ENCODE data around the gene PPP1CB. TPM values are rescaled to one million over a fixed set of nuclear protein-coding genes. Genes with fewer than 3 reads are reported as not detected.

Gene PPP1CB
- total RNA-seq, 6 donors from 2014 or later = 83.0 to 255 (median 222) TPM

- no peak for DNase-seq
- TF ChIP-seq POLR2AphosphoS5 (IDR thresholded peaks at IDR 0.05) (no peak), EP300 (IDR thresholded peaks at IDR 0.05) (no peak), POLR2A (IDR thresholded peaks at IDR 0.05) (no peak)
- TF ChIP-seq, protein P1, sequence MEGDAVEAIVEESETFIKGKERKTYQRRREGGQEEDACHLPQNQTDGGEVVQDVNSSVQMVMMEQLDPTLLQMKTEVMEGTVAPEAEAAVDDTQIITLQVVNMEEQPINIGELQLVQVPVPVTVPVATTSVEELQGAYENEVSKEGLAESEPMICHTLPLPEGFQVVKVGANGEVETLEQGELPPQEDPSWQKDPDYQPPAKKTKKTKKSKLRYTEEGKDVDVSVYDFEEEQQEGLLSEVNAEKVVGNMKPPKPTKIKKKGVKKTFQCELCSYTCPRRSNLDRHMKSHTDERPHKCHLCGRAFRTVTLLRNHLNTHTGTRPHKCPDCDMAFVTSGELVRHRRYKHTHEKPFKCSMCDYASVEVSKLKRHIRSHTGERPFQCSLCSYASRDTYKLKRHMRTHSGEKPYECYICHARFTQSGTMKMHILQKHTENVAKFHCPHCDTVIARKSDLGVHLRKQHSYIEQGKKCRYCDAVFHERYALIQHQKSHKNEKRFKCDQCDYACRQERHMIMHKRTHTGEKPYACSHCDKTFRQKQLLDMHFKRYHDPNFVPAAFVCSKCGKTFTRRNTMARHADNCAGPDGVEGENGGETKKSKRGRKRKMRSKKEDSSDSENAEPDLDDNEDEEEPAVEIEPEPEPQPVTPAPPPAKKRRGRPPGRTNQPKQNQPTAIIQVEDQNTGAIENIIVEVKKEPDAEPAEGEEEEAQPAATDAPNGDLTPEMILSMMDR (IDR thresholded peaks at IDR 0.05) = no peak
- no peak for ATAC-seq (ENCODE audit: low FRiP score in 2 of 2)
- Histone ChIP-seq H3K27me3 (no peaks in the 10 kb centered on the region), H3K4me3 (no peak overlapping the region), H3K36me3 (no peaks in the 10 kb centered on the region), H3K9me3 (no peaks in the 10 kb centered on the region), H3K4me1 (peaks cover 8 to 17% (median 10%) of the 10 kb centered on the region in 4 donors), H3K27ac (peak overlapping the region in 2 of 4 donors; percentile 7 to 49)
- WGBS, 2 donors = 71 to 94% methylated on average over 1 of the region's 1 CpG
These were observed 3.9 kb upstream of the PPP1CB start for GRCh38 chr2:28747714-28748113.

GRCh38 chr2:28748176-28748575 is 3.5 kb upstream of the PPP1CB start:
- Histone ChIP-seq H3K27ac (peak overlapping the region in 1 of 4 donors; percentile 49), H3K4me3 (no peak overlapping the region), H3K9me3 (no peaks in the 10 kb centered on the region), H3K4me1 (peaks cover 8 to 17% (median 10%) of the 10 kb centered on the region in 4 donors), H3K36me3 (no peaks in the 10 kb centered on the region), H3K27me3 (no peaks in the 10 kb centered on the region)
- WGBS, 2 donors = 92 to 98% methylated on average over 2 of the region's 2 CpGs
- DNase-seq (no peak), ATAC-seq (ENCODE audit: low FRiP score in 2 of 2) (no peak)
- TF ChIP-seq POLR2A (IDR thresholded peaks at IDR 0.05) (no peak), EP300 (IDR thresholded peaks at IDR 0.05) (no peak), POLR2AphosphoS5 (IDR thresholded peaks at IDR 0.05) (no peak)
- TF ChIP-seq, protein P1 (IDR thresholded peaks at IDR 0.05) = no peak

DNA sequence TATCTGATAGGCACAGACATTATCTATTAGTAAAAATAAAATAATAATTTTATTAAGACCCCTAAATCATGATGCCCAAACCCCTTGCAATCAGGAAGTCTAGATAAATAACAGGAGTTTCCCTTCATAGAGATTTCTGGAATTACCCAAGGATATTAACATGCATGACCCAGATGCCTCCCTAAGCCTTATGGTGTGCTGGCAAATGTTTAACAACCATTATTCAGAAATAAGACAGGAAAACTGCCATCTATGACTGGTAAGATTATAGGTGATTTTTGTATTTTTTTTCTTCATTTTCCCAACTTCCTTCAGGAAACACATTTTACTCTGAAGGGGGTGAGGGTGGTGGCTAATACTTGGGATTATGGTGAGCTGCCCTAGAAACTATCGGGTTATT is 2.7 kb upstream of the PPP1CB start:
- TF ChIP-seq EP300 (IDR thresholded peaks at IDR 0.05) (no peak), POLR2A (IDR thresholded peaks at IDR 0.05) (no peak)
- TF ChIP-seq, protein P1 (IDR thresholded peaks at IDR 0.05) = no peak
- ATAC-seq (ENCODE audit: low FRiP score in 2 of 2) = no peak
- Histone ChIP-seq H3K27ac (peak overlapping the region in 1 of 4 donors; percentile 100), H3K4me1 (peaks cover 12 to 21% (median 15%) of the 10 kb centered on the region in 4 donors), H3K9me3 (no peaks in the 10 kb centered on the region), H3K4me3 (no peak overlapping the region), H3K36me3 (no peaks in the 10 kb centered on the region), H3K27me3 (no peaks in the 10 kb centered on the region)
- 79 to 83% methylated on average over 1 of the region's 1 CpG for WGBS, 2 donors
- DNase-seq = no peak

DNA sequence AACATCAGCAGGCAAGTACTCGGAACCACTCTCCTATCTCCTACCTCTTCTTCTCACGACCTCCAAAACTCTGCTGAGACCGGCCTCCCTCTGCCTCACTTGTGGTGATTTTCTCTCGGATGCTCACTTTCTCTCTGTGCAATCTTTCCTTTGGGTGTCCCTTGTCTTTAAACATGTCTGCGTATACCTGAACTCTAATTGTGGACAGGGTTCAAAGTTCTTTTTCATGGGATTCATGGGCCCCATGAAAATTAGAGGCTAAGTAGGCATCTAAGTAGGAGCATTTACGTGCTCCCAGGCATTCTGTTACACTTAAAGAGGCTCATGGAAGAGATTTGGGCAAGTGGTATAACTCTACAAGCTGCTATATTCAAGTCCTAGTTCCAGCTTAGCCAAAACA is 2.1 kb upstream of the PPP1CB start:
- Histone ChIP-seq H3K9me3 (no peaks in the 10 kb centered on the region), H3K36me3 (no peaks in the 10 kb centered on the region), H3K4me1 (peaks cover 14 to 25% (median 21%) of the 10 kb centered on the region in 4 donors), H3K27ac (peak overlapping the region in 1 of 4 donors; percentile 100), H3K27me3 (no peaks in the 10 kb centered on the region), H3K4me3 (no peak overlapping the region)
- DNase-seq = no peak
- 97 to 98% methylated on average over 6 of the region's 6 CpGs for WGBS, 2 donors
- ATAC-seq (ENCODE audit: low FRiP score in 2 of 2) = no peak
- TF ChIP-seq EP300 (IDR thresholded peaks at IDR 0.05) (no peak), POLR2AphosphoS5 (IDR thresholded peaks at IDR 0.05) (no peak), POLR2A (IDR thresholded peaks at IDR 0.05) (no peak)
- TF ChIP-seq, protein P1 (IDR thresholded peaks at IDR 0.05) = no peak
